NCI-H2107 treated with DMSO at 0.1 percent for 48 hours (cell line): ENCODE measurements around the gene FAM209B.
"Not testable (repeated sequence)": the region's sequence is repeated elsewhere in the genome, so short reads cannot be mapped to it uniquely, and the experiment has no call there.

Source experiments
- DNase-seq: peaks from one replicate; lab custom pipeline; 2025; ENCODE audit not compliant: unreplicated experiment; lab: John Stamatoyannopoulos, UW

FAM209B gene

GRCh38 chr20:56537997-56538396 lies 5.0 kb downstream of the FAM209B start:
- DNase-seq, result no peak

- no peak for DNase-seq
Measured at GRCh38 chr20:56540415-56540814, 7.4 kb downstream of the FAM209B start.

DNA sequence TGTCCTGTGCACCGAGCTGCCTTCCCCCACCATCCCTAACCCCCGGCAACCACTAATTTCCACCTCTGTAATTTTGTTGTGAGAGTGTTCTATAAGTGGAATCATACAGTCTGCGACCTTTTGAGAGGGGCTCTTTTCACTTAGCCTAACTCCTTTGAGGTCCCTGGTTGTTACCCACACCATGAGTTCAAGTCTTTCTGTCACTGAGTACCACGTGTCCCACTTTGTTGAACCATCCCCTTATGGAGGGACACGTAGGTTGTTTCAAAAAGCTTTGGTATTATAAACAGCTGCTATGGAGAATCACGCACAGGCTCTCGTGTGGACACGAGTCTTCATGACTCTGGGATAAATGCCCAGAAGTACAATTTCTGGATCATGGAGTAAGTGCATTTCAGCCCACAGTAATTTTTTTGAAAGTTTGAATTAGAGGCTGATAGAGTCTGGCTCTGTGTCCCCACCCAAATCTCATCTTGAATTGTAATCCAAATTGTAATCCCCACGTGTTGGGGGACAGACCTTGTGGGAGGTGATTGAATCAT lies 9.5 kb downstream of the FAM209B start:
- DNase-seq, result no peak

DNA sequence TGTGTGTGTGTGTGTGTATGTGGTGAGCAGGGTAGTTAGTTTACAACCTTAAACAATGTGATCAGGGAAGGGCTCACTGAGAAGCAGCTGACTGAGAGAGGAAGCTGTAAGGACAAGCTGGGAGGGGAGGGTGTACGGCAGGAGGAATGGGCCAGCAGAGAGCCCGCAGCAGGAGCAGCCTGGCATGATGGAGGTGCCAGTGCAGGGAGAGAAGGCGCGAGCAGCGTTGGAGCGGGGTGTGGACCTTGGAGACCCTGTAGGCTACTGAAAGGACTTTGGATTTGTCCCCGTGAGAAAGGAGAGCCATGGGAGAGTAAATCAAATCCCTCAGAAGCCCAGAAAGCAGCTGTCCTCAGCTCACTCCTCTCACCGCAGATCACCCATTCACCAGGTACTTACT lies 18.5 kb downstream of the FAM209B start:
- no peak for DNase-seq

DNA sequence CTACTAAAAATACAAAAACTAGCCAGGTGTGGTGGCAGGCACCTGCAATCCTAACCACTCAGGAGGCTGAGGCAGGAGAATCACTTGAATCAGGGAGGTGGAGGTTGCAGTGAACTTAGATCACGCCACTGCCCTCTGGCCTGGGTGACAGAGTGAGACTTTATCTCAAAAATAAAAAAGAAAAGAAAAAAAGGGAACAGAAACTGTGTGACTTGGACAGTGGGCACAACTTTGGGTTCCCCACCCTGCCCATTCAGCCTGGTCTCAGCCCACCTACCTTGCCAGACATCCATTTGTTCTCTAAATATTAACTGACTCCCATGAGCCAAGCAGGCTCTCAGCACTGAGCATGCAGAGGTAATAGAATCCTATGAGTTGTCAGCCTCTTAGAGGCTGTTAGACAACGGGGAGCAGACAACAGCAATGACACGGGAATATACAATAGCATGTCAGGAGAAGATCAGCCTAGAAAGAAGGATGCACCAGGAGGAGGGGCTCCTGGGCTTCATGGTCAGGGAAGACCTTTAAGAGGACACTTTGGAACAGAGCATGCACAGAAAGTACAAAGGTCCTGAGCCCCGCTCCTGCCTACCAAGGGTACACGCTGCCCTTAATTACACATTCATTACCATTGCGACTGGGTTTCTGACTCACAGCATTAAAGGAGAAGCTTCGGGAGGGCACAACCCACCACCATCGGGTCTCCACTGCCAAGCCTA lies 20.0 kb downstream of the FAM209B start:
- DNase-seq, result no peak

- DNase-seq, result peak; percentile 26
Measured at GRCh38 chr20:56554869-56555268, 21.8 kb downstream of the FAM209B start.

DNA sequence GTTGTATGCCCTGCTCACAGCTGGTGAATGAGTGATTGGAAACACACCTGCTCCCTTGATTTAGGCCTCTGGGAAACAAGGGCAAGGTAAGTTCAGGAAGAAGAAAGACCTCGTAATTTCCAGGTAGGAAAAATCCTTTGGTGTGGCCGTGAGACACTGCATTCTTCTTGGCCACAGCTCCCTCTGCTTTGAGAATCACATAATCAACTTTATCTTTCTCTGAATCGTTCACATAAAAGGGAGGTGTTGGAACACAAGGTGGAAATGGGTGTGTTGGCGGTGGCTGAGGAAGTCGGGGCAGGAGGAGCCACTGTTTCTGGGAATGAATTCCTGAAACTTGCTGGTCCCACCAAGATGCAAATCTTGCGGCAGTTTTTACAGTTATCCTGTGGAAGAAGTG lies 25.9 kb downstream of the FAM209B start:
- DNase-seq, result no peak

DNA sequence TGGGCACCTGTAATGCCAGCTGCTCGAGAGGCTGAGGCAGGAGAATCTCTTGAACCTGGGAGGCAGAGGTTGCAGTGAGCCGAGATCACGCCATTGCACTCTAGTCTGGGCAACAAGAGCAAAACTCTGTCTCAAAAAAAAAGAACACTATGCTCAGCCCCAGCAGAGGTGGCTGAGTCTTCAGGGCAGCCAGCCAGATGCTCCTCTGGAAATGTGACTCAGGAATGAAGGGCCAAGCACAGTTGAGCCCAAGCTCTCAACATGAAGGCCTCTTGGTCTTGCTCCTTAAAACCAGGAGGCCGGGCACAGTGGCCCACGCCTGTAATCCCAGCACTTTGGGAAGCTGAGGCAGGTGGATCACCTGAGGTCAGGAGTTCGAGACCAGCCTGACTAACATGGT lies 31.5 kb downstream of the FAM209B start:
- not testable (repeated sequence) for DNase-seq

GRCh38 chr20:56565511-56565910 lies 32.5 kb downstream of the FAM209B start:
- DNase-seq, result no peak

GRCh38 chr20:56566621-56567020 lies 33.6 kb downstream of the FAM209B start:
- DNase-seq, result no peak

GRCh38 chr20:56570832-56571231 lies 37.8 kb downstream of the FAM209B start:
- DNase-seq, result no peak

- no peak for DNase-seq
Measured at GRCh38 chr20:56572172-56572571, 39.1 kb downstream of the FAM209B start.

DNA sequence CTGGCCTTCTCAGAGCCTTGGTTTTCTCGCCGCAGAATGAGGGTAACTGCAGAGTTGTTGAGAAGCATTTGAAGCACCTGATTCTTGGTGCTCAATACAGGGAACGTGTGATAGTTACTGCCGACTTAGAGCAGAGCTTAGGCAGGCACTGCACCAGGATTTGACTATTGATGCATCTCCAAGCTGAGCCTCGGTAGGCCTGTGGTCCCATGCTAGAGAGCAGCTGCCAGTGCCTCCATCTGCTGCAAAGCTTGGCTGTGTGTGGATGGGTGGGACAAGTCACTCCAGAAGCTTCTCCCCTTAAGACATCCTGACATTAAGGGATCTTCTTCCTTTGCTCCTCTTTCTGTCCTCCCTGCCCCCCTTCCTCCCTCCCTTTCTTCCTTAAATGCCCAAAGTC lies 40.9 kb downstream of the FAM209B start:
- DNase-seq, result no peak

GRCh38 chr20:56574531-56575142 lies 41.6 kb downstream of the FAM209B start:
- no peak for DNase-seq

GRCh38 chr20:56575157-56575556 lies 42.1 kb downstream of the FAM209B start:
- DNase-seq, result no peak

GRCh38 chr20:56575961-56576360 lies 42.9 kb downstream of the FAM209B start:
- DNase-seq, result no peak

GRCh38 chr20:56579301-56579710 lies 46.3 kb downstream of the FAM209B start:
- DNase-seq, result no peak

GRCh38 chr20:56580226-56580625 lies 47.2 kb downstream of the FAM209B start:
- no peak for DNase-seq

- DNase-seq, result no peak
Measured at GRCh38 chr20:56581701-56582100, 48.7 kb downstream of the FAM209B start.

- DNase-seq, result no peak
Measured at GRCh38 chr20:56582542-56582941, 49.5 kb downstream of the FAM209B start.

DNA sequence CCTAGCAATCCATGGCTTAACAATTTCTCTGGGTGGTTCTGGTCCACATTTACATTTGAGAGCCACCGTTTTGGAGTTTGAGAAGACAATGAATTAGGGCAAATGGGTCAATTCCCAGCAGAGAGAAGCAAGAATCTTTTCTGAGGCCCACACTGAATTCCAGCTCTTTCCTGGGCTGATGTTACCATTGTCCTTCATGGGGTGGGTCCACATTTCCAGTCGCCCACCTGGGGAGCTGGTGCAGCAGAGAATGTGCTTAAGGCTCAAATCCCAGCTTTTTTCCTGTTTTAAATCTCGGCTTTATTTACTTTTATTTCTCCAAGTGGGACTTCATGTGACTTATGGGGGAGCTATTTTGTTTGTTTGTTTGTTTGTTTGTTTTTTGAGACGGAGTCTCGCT lies 51.9 kb downstream of the FAM209B start:
- no peak for DNase-seq
